Gastrocnemius medialis (tissue), 4 donors: ENCODE measurements around the gene CSAG2. TPM values are rescaled to one million over a fixed set of nuclear protein-coding genes. Genes with fewer than 3 reads are reported as not detected.
"Not testable (repeated sequence)": the region's sequence is repeated elsewhere in the genome, so short reads cannot be mapped to it uniquely, and the experiment has no call there.

ENCODE experiments used
- ATAC-seq, 2 donors: fragments of 150-250 bp; one replicate each; pipeline ENCODE4 v1.9.1; 2016
- DNase-seq, 2 donors: peaks; one replicate each; pipeline ENCODE4 v3.0.0-alpha.2; 2019
- H3K27ac ChIP-seq, 4 donors: fragments of 200-600 bp; sonication (generic); 1 replicate in 1 of 4; 2 replicates in 3 of 4; pipeline ENCODE4 v1.5.1; 2016 to 2018; ENCODE audit warnings: mild to moderate bottlenecking in 2 of 4, moderate library complexity in 1 of 4
- H3K27me3 ChIP-seq, 3 donors: fragments of 200-600 bp; sonication (generic) in 2 of 3; 1 replicate in 1 of 3; 2 replicates in 2 of 3; pipeline versions ENCODE4 v1.5.1 to v1.6.0; 2016 to 2019; ENCODE audit warnings: mild to moderate bottlenecking in 1 of 3, moderate library complexity in 1 of 3
- H3K36me3 ChIP-seq, 2 donors: fragments of 200-600 bp; sonication (generic) in 1 of 2; one replicate each; pipeline ENCODE4 v1.5.1; 2017 to 2018
- H3K4me1 ChIP-seq, 2 donors: fragments of 200-600 bp; sonication (generic) in 1 of 2; one replicate each; pipeline ENCODE4 v1.5.1; 2016 to 2017; ENCODE audit warnings: mild to moderate bottlenecking in 2 of 2
- H3K4me3 ChIP-seq, 4 donors: fragments of 200-600 bp; sonication (generic) in 3 of 4; 1 replicate in 1 of 4; 2 replicates in 3 of 4; pipeline ENCODE4 v1.5.1; 2016 to 2019; ENCODE audit warnings: mild to moderate bottlenecking in 2 of 4
- H3K9me3 ChIP-seq, 3 donors: fragments of 200-600 bp; sonication (generic) in 2 of 3; 1 replicate in 1 of 3; 2 replicates in 2 of 3; pipeline ENCODE4 v1.5.1; 2016 to 2019
- POLR2A ChIP-seq, 2 donors: fragments of 450-650 bp; IDR thresholded peaks; one replicate each; pipeline ENCODE4 v1.6.1; 2017; ENCODE audit warnings: antibody characterized with exemption in 2 of 2, mild to moderate bottlenecking in 2 of 2, moderate library complexity in 2 of 2
- in situ Hi-C, 4 donors: fragments of 200-750 bp; cut with MboI; loops; one replicate each; pipeline versions ENCODE4 v1.15.0 to v1.8.0; 2017; ENCODE audit warnings: low sequenced_read_pairs in 4 of 4
- intact Hi-C: fragments of 100-400 bp; cut with DNase I; formaldehyde crosslinking; loops from one replicate; pipeline ENCODE4 v1.15.1; 2023; ENCODE audit warnings: low total_unique reads
- total RNA-seq, 4 donors: library from RNA; depleted of rRNA; stranded (reverse); fragments of >200 nt; gene quantifications; one replicate each; pipeline versions ENCODE4 v1.1.0 to v1.2.3, GENCODE V29; 2016
- TF ChIP-seq, protein P1 (sequence below), 5 experiments: fragments of 450-650 bp in 3 of 5; fragments of 200-600 bp in 2 of 5; sonication (generic) in 2 of 5; IDR thresholded peaks in 4 of 5; conservative IDR thresholded peaks in 1 of 5; 1 replicate in 4 of 5; 2 replicates in 1 of 5; pipeline ENCODE4 v1.5.1; 2016 to 2019; ENCODE audit warnings: antibody characterized with exemption in 5 of 5, mild to moderate bottlenecking in 3 of 5, moderate library complexity in 3 of 5

The CSAG2 gene
- total RNA-seq, 4 donors from 2014 or later, result not detected

DNA sequence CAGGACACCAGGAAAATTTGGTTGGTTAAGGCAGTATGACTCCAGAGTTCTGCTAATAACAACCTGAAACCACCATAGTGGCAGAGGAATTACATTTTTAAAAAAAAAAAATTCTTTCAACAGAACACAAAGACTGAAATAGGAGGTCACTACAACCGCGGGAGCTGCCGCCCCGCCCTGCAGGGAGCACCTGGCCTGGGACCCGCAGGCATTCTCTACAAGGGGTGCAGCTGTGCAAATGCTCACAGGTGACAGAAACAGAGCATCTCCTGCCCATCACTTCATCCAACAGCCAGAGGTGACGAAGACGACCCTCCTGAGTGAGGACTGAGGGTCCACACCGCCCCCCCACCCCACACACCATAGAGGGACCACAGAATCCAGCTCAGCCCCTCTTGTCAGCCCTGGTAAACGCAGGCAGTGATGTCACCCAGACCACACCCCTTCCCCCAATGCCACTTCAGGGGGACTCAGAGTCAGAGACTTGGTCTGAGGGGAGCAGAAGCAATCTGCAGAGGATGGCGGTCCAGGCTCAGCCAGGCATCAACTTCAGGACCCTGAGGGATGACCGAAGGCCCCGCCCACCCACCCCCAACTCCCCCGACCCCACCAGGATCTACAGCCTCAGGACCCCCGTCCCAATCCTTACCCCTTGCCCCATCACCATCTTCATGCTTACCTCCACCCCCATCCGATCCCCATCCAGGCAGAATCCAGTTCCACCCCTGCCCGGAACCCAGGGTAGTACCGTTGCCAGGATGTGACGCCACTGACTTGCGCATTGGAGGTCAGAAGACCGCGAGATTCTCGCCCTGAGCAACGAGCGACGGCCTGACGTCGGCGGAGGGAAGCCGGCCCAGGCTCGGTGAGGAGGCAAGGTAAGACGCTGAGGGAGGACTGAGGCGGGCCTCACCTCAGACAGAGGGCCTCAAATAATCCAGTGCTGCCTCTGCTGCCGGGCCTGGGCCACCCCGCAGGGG is 10.8 kb downstream of the CSAG2 start, which contains the start of gene MAGEA3:
Gene MAGEA3 (plus strand): TSS at position 843 of the 980 bp plus-strand sequence. CDS start 2,039 bp downstream, outside the sequence.
- H3K4me3 ChIP-seq, H3K36me3 ChIP-seq, in situ Hi-C loops, H3K27ac ChIP-seq, H3K4me1 ChIP-seq, ATAC-seq, intact Hi-C loops, DNase-seq, H3K9me3 ChIP-seq, H3K27me3 ChIP-seq: not testable (repeated sequence)

DNA sequence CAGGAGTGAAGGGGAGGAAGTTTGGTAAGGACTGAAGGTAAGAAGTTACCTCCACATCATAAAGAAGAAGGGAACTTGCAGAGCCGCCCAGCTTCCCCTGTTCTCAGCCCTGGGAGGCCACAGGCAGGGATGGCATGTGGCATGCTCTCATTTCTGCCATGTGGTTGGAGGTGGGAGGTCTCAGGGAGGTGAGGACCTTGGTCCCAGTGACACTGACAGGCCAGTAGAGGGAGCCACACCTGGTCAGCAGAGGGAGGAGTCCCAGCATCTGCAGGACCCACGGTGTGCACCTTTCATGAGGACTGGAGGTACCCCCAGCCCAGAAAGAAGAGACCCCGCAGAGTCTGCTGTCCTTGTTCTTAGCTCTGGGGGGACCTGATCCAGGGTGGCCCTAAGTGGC is 28.1 kb downstream of the CSAG2 start:
- in situ Hi-C loops, H3K27me3 ChIP-seq, H3K9me3 ChIP-seq, H3K36me3 ChIP-seq, H3K4me1 ChIP-seq, intact Hi-C loops, H3K27ac ChIP-seq, ATAC-seq, DNase-seq, H3K4me3 ChIP-seq: not testable (repeated sequence)

DNA sequence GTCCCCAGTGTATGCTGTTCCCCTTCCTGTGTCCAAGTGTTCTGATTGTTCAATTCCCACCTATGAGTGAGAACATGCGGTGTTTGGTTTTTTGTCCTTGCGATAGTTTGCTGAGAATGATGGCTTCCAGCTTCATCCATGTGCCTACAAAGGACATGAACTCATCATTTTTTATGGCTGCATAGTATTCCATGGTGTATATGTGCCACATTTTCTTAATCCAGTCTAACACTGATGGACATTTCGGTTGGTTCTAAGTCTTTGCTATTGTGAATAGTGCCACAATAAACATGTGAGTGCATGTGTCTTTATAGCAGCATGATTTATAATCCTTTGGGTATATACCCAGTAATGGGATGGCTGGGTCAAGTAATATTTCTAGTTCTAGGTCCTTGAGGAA is 34.4 kb downstream of the CSAG2 start:
- DNase-seq, intact Hi-C loops, ATAC-seq, H3K4me1 ChIP-seq, H3K27me3 ChIP-seq, in situ Hi-C loops, H3K27ac ChIP-seq, H3K36me3 ChIP-seq, H3K9me3 ChIP-seq, H3K4me3 ChIP-seq: not testable (repeated sequence)

DNA sequence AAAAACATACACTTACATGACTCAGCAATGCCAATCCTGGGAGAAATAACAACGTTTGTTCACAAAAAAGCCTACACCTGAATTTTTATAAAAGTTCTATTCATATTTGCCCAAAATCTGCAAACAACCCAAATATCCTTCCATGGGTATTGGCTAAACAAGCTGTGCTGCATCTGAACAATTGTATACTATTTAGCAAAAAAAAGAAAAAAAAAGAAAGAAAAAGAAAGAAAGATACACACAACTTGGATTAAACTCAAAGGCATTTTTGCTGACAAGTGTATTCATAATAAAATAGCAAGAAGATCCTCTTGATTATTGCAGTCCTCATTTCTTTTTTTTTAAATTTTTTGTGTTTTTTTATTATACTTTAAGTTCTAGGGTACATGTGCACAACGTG is 34.9 kb downstream of the CSAG2 start:
- TF ChIP-seq, protein P1, sequence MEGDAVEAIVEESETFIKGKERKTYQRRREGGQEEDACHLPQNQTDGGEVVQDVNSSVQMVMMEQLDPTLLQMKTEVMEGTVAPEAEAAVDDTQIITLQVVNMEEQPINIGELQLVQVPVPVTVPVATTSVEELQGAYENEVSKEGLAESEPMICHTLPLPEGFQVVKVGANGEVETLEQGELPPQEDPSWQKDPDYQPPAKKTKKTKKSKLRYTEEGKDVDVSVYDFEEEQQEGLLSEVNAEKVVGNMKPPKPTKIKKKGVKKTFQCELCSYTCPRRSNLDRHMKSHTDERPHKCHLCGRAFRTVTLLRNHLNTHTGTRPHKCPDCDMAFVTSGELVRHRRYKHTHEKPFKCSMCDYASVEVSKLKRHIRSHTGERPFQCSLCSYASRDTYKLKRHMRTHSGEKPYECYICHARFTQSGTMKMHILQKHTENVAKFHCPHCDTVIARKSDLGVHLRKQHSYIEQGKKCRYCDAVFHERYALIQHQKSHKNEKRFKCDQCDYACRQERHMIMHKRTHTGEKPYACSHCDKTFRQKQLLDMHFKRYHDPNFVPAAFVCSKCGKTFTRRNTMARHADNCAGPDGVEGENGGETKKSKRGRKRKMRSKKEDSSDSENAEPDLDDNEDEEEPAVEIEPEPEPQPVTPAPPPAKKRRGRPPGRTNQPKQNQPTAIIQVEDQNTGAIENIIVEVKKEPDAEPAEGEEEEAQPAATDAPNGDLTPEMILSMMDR (IDR thresholded peaks at IDR 0.05 in 4 of 5, conservative IDR thresholded peaks at IDR 0.05 in 1 of 5), result no peak
- TF ChIP-seq POLR2A (IDR thresholded peaks at IDR 0.05), result no peak
- intact Hi-C loops, result no loop called here
- no peak overlapping the region for H3K4me3 ChIP-seq
- H3K4me1 ChIP-seq, result no peaks in the 10 kb centered on the region
- H3K27me3 ChIP-seq, result no peaks in the 10 kb centered on the region
- no peaks in the 10 kb centered on the region for H3K9me3 ChIP-seq
- no peak for ATAC-seq
- H3K27ac ChIP-seq, result no peak overlapping the region
- in situ Hi-C loops, result no loop called here
- no peak for DNase-seq
- no peaks in the 10 kb centered on the region for H3K36me3 ChIP-seq

DNA sequence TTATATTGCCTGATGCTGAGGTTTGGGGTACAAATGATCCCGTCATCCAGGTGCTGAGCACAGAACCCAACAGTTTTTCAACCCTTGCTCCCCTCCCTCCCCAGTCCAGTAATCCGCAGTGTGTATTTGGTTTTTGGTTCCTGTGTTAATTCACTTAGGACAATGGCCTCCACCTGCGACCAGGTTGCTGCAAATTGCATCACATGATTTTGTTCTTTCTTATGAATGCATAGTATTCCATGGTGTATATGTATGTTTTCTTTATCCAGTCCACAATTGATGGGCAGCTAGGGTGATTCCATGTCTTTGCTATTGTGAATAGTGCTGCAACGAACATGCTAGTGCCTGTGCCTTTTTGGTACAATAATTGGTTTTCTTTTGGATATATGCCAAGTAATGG is 46.0 kb downstream of the CSAG2 start:
- no peak for DNase-seq
- H3K4me3 ChIP-seq, result no peak overlapping the region
- intact Hi-C loops (no loop called here), in situ Hi-C loops (no loop called here)
- no peak for ATAC-seq
- H3K27me3 ChIP-seq, result peaks cover 0 to 3% (median 0%) of the 10 kb centered on the region in 3 donors
- H3K9me3 ChIP-seq, result no peaks in the 10 kb centered on the region
- no peak overlapping the region for H3K27ac ChIP-seq
- H3K4me1 ChIP-seq, result no peaks in the 10 kb centered on the region
- no peaks in the 10 kb centered on the region for H3K36me3 ChIP-seq
- TF ChIP-seq, protein P1 (IDR thresholded peaks at IDR 0.05 in 4 of 5, conservative IDR thresholded peaks at IDR 0.05 in 1 of 5), result no peak
- no peak for TF ChIP-seq POLR2A (IDR thresholded peaks at IDR 0.05)

DNA sequence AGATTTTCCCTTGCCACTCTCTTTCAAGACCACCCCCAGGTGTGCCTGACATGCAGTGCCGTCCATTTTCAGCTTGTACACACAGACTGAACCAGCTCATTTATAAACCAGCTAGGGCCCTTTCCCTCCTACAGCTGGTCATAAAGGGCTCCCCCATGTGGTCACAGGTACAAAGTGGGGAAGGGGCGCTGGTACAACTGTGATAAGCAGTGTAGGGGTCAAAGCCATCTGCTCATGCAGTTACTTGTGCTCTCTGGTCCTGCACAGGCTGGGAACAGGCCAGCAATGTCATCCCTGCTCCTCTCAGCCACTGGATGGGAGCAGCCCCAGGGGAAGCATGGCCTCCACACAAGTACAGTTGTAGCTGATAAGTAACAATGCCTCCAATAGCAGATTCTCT is 50.8 kb downstream of the CSAG2 start:
- no peaks in the 10 kb centered on the region for H3K9me3 ChIP-seq
- no peaks in the 10 kb centered on the region for H3K36me3 ChIP-seq
- in situ Hi-C loops, result no loop called here
- DNase-seq, result no peak
- intact Hi-C loops, result no loop called here
- H3K27ac ChIP-seq, result no peak overlapping the region
- no peak overlapping the region for H3K4me3 ChIP-seq
- TF ChIP-seq, protein P1 (IDR thresholded peaks at IDR 0.05 in 4 of 5, conservative IDR thresholded peaks at IDR 0.05 in 1 of 5), result no peak
- no peak for TF ChIP-seq POLR2A (IDR thresholded peaks at IDR 0.05)
- no peaks in the 10 kb centered on the region for H3K4me1 ChIP-seq
- H3K27me3 ChIP-seq, result no peaks in the 10 kb centered on the region
- no peak for ATAC-seq
